GM21381 (cell line): ENCODE measurements around the gene WDR93.

Experiments
- ATAC-seq: cut with Tn5 transposase; IDR thresholded peaks from one replicate; pipeline ENCODE4 v1.9.1; 2021; ENCODE audit warnings: mild to moderate bottlenecking, moderate library complexity; ENCODE audit not compliant: unreplicated experiment

Gene WDR93

DNA sequence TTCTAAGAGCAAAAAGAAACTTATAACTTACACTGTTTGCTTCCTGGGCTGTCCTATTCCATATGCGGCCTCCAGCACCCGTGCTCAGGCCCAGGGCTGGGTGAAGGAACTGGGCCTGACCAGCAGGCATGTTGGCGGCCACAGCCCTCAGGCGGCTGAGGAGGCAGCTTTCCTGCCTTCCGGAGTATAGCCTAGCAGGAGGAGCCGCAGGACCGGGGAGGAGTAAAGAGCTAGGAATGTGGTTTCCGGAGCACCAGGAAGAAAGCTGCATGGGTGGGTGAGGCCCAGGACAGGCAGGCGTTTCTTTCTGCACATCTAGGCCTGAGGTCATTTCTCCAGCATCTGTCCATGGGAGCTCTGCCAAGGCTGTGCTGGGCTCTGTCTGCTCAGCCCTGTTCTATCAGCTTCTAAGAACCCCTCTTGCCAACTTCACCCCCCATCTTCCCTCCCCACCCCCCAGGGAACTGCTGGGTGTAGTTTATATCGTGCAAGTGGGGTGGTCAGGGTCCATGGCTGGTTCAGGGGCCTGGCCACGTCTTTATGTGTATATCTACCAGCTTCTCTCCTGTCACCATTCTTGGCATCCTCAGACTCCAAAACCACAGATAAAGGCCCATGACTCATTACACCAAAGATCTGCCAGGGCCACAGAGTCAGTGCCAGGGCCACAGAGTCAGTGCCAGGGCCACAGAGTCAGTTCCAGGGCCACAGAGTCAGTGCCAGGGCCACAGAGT is 27.6 kb upstream of the WDR93 start:
- ATAC-seq, result no peak

DNA sequence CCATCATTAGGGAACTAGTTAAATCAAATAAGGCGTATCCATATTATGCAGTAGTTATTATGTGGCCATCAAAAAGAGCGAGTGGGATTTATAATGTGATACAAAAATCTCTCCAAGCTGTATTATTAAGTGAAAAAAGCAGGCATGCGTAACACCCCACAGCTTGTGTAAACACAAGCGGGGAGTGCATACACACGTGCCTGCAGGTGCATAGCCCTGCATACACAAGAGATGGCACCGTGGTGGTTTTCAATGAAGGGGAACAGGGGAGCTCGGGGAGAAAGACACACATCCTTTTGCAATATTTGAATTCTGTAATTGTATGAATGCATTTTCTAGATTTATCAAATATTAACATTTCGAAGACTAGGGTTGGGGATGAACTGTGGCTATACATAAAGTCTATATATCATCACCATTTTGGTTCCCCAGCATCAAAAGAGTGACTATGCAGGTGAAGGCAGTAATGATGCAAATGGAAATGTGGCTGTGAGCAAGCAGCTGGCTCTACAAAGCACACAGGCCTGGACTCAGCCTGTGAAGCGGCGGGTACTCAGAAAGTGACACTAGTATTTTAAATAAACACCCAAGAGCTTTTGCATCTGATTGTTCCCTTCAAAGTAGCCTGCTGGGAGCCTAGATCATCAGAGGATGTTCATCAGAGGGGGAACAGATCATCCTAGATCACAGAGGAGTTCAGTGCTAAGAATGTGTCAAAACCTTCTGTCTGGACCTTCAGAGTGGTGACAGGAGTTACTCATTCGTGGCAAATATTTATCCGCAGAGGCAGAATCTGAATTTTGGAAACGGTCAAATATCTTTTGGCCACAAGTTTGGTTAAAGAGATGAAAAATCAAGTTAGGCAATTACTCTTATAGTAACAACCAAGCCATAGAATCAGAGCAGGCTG is 25.9 kb upstream of the WDR93 start:
- no peak for ATAC-seq

DNA sequence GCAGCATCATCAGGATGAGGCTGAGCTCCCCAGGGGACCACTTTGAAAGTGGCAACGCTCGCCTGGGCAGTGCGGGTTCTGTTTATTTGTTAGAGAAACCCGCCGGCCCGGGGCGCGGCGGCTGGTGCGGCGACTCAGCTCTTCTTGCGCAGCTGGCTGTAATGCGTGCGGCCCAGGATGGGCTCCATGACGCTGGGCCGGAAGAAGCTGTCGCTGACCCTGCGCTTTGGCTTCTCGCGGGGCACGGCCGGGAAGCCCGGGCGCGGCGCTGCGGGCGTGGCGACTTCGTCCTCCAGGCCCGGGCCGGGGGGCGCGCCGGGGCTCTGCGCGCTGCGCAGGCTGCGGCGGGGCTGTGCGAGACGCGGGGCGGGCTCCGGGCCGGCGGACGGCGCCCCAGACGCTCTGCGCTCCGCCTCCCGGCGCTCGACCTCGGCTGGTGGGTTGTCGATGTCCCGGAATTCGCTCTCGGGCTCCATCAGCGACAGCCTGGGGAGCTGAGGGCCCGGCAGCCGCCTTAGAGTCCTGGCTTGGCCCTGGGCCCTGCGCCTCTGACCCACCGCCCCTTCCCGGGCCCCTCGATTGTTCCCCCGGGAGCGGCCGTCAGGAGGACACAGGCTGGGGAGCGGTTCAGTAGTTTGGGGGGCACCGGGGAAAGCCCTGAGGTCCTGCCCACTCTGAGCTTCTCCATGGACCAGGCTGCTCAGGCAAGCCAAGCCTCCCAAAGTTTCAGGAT is 25.0 kb upstream of the WDR93 start:
- ATAC-seq, result no peak

DNA sequence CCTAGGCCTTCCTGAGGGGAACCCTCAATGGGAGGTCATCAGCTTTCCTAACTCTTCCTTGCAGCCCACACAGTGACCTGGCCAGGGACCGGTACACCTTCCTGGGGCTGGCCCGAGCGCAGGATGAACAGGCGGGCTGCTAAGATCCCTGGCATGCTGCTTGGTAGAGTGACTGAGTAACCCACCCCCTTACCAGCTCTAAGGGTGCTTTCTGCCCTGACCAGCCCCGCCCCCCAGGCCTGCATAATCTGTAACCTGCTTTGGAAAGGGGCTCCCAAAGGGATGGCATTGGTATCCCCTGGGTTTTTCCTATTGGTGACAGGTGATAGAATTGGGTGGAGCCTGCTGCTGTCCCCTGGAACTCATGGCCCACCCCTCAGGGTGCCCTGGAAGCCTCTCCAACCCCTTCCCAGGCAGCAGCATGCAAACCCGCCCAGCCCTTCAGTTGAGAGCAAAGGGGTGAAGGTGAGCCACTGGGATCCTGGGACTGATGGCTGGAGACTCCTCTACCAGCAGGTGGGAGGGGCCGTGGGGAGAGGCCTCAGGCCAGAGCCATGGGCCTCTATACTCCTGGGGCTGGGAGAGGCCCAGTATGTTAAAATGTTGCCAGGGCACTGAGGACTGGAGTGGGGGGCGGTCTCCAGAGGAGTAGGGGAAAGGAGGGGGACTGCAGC is 24.3 kb upstream of the WDR93 start:
- ATAC-seq, result no peak

DNA sequence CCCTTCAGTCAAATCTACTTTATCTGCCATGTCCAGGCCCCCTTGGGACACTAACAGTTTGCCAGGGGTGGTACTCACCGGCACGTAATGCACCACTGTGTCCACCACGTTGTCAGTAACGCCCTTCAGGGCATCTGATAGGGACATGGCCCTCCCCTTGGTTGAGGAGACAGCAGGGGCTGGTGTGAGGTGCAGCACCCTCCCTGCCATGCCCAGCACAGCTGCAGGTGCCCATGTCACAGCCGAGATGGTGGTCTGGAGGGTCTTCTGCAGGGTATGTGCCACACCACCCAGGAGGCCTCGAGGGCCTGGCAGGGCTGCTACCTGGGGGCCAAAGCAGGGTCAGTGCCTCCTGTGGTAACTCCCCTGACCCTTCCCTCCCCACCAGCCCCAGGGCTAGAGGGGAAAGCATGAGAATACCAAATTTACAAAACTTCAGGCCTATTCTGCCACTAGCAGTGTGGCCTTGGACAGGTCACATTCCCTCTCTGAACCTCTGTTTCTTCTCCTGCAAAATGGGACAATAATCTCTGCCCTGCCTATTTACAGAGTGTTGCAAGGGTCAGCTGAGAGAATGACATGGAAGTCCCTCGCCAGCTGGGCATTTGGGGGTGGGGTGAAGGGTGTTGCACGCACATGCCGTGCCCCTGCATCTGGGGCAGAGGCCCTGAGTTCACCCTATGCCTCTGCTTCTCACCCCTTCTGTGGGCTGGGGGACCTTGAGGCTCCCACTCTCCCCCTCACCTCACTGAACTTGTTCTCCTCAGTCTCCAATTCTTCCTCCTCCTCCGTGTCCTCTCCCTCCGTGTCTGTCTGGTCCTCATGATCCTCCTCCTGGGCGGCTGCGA is 23.5 kb upstream of the WDR93 start:
- no peak for ATAC-seq

DNA sequence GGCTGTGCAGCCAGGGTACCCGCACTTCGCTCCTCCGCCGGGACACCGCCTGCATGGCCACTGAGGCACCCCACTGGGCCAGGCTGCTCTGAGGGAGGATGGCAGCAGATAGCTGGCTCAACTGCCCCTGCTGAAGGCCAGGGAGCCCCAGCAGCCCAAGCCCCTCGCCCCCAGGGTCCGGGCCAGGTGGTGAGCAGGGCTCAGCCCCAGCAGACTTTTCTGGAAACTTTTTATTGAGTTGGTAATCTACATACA is 23.0 kb upstream of the WDR93 start:
- ATAC-seq, result no peak

DNA sequence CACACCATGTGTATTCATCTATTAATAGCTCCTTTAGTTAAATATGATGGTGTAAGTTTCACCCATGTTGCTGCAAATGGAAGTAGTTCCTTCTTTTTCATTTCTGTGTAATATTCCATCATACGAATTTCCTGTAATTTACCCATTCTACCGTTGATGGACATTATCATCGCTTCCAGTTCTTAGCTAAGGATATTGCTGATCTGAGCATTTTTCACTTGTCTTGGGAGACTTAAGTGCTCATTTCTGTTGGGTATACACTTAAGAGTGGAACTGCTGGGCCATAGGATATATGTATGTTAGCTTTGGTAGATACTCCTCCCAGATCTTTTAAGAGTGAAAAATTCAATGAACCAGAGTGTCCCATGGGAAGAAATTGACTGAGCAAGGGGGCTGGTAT is 22.4 kb upstream of the WDR93 start:
- no peak for ATAC-seq

DNA sequence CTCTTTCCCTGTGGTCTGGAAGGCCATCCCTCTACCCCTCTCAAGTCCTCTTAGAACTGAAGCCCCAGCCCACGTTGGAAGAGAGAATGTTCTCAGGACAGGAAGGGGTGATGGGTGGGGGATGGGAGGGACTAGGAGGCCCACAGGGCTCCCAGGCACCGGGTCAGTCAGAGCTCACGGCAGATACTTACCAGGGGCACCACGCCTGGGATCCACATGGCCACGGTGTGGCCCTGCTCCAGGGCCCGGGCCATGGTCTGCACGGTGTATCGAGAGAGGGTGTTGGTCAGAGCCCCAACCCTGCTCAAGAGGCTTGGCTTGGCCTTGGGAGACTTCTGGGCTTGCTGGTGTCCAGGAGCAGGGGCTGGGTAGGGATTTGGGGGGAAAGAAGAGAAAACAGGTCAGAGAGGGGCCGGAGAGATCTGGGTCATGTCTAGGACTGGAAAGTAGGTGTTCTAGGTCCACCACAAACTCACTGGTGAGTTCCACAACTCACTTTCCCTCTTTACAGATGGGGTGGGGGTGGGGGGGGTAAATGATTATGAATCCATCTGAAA is 21.2 kb upstream of the WDR93 start:
- no peak for ATAC-seq

DNA sequence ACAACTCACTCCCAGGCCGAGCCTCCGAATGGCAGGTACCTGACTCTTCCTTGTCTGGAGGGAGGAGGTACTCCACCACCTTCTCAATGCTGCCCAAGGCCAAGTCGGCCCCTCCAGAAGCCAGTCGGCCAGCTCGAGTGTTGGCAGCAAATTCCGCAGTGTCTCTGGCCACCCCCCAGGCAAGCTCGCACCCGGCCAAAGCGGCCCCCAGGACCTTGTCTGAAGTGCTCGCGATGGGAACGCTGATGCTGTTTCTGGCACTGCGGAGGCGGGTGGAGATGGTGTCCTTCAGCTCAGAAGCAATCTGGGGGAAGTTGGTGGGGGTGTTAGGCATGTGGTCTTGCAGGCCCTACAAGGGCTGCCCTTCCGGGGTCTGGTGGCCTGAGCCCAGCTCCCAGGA is 20.7 kb upstream of the WDR93 start:
- no peak for ATAC-seq

DNA sequence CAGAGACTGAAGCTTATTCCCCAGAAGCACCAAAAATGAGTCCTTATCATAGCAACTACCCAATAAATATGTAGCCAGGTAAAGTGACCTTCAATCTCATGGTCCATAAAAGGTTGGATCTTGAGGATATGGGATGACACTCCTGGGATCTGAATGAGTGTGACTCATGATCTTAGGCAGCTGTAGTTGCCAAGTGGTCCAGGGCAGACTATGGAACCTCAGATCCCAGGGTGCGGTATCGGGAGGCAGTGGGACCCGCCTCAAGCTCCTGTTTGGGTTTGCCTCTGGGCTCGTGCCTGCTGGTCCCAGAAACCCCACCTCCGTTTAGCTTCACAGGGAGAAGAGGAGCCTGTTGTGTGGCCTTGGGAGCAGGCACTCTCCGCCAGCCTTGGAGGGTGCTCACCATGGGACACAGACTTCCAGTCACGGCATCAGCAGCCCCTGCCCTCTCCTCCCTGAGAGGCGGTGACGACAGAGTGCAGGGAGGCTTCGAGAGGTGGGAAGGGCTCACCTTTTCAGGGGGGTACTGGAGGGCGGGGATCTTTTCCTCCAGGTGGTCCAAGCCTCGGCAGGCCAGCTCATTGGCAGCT is 19.5 kb upstream of the WDR93 start:
- ATAC-seq, result no peak

DNA sequence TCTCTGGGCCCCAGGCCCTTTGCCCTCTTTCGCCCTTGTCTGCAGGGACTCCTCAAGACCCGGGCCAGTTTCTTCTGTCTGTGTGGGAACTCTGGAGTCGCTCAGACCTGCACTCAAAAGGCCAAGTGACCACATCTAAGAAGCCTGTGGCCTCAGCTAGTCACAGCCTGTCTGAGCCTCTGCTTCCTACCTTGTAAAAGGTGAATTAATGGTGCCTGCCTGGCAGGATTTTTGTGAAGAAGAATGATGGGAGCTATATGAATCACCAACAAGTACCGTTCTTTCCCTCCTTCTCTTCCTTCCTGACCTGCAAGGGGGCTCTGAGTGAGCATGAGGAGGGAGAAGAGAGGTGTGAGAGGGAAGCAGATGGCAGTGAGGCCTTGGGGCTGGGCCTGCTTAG is 18.9 kb upstream of the WDR93 start:
- no peak for ATAC-seq

DNA sequence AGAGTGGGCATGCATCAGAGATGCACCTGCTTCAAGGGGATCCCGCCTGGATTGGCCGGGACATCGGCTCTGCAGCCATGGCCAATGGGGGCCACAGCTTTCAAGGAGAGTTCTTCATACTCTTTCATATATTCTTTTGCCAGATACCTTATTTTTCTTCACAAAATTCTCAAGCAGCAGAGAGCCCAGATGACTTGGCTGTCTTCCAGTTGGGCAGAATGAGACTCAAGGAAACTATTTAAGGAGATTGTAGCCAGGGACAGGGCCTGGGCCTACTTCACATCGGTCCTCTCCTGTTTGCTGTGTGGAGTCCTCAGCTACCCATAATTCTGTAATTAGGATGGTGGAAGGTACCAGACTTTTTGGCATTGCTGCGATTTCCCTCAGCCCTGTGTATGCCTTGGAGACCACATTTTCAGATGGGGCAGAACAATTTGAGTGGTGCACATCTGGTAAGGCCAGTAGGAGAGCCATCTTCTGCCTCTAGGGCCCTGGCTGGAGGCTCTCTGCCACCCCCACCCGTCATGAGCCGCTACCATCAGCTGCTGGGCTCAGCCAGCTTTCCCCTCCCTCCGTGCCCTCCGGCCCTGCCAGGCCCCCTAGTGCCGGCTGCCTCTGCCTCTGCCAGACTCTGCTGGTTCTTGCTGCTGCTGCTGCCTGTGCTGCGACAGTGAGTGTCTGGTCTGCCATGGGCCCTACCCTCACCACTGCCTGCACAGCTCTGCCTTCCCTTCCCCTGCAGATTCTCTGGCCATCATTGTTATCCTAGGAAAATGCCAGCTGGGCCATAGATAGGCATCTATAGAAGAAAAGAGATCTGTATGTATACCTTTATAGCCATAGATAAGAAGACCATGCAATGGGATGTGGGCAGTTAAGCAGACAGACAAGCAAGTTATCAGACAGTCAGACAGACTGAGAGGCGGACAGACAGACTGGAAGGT is 18.1 kb upstream of the WDR93 start:
- ATAC-seq, result no peak

DNA sequence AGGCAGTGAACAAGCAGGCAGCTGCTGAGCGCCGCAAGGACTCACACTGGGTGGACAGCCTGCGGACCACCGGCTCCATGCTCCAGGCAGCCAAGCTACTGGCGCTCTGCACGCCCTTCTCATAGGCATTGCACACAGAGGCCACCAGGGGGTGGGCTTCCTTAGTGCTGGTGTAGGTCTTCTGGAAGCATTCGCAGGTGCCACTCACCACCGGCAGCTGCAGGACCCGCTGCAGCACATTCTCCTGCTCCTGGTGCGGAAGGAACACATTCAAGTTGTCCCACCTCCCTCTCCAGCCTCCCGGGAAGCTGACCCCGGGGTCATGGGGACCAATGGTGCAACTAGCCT is 17.5 kb upstream of the WDR93 start:
- no peak for ATAC-seq

DNA sequence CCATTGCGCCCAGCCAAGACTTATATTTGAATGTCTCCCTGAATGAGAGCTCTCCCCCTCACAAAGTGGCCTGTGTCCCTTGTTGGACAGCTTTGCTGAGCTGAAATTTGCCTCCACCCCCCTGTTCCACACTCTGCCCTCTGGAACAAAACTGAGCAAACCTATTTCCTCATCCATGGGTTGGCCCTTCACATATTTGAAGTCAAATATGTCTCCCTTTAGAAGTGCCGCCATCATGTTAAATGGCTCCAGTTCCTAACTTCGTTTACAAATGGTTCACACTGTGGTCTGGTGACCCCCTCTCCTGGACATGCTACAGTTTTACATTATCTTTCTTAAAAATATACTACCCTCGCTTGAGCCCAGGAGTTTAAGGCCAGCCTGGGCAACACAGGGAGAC is 16.1 kb upstream of the WDR93 start:
- ATAC-seq, result no peak

DNA sequence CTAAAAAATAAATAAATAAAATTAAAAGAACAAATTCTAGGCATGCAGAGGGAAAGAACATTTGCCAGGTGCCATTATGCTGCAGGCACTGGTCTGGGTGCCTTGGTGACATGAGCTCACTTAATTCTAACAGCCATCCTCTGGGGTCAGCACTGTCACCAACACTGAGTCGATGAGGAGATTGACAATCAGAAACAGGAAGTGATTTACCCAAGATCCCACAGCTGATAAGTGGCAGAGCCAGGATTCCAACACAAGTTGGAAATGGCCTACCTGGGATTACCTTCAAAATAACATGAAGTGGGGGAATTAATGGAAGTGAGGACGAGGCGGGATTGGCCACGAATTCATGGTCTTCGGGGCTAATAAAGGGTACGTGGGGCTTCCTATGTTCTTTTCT is 15.0 kb upstream of the WDR93 start:
- ATAC-seq, result no peak

DNA sequence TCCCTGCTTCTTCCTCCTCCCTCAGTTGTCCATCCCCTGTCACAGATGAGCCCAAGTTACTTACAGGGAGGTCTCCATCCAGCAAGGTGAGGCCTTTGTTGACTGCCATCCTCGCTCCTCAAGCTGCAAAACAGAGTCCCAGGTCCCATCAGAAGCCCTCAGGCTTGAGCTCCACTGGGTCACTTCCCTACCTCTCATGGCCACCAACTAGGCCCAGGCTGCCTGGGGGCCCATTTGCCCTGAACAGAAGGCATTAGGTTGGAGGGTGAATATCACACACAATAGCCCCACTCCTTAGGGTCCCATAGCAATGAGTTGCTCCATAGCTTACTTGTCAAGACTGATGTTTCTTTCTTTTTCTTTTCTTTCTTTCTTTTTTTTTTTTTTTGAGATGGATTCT is 13.2 kb upstream of the WDR93 start:
- no peak for ATAC-seq

DNA sequence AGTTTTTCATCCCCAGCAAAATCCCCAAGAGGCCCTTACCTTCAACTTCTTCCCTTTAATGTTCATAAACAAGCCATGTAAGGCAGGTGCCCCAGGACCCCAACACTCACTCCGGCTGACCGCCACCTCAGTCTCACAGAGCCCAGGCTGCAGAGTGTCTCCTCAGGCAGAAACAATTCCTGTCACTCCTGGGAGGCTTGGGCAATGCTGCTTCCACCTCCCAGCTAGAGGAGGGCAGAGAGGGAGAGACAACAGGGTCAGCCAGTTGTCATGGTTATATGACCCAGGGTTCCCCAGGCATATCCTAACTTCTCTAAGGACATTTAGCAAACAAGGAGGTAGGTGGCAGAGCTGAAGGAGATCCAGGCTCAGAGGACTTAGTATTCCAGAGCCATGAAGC is 11.4 kb upstream of the WDR93 start, which contains the start of gene PLIN1:
PLIN1 (minus strand) TSS at position 156 of the 400 bp plus-strand sequence. CDS start 1,878 bp downstream, outside the sequence.
- no peak for ATAC-seq

DNA sequence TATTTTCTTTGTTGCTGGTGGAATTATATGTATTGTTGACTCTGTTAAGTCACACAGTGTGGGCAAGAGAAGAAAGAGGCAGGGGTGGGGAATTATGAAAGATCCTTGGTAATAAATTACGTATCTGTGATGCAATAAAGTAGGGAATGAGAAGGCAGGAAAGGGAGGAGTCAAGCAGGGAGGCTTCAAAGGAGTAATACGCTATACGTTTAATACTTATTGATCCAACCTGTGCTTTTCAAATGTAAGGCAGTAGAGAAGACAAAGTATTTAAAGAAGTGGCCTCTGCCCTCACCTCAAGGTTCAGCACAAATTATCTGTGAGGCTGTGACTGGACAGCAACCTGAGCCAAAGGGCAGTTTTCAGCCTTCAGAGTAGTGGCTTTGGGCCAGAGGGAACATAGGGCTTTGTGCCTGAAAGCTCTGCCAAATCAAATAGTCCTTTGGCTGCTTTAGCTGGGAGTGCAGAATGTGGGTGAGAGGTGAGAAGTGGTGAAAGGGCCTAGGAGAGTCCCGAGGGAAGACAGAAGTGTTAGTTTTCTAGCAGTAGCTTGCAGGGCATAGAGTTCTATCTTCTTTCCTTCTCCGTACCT is 10.2 kb upstream of the WDR93 start:
- no peak for ATAC-seq
